Endodermal cell (in vitro differentiated cells): ENCODE measurements around the gene GAL3ST2. TPM values are rescaled to one million over a fixed set of nuclear protein-coding genes. Genes with fewer than 3 reads are reported as not detected.

ENCODE experiments used
- DNase-seq: peaks from one replicate; pipeline ENCODE4 v3.0.0-alpha.2; 2017
- H3K27ac ChIP-seq: 2 replicates; pipeline ENCODE4 v1.5.1; 2013; ENCODE audit warnings: mild to moderate bottlenecking, low read depth, low read length, moderate library complexity
- H3K27me3 ChIP-seq: 2 replicates; pipeline ENCODE4 v1.6.1; 2013; ENCODE audit warnings: mild to moderate bottlenecking, low read length, moderate library complexity; ENCODE audit not compliant: insufficient read depth, control insufficient read depth, poor library complexity, severe bottlenecking
- H3K36me3 ChIP-seq: 2 replicates; pipeline ENCODE4 v1.7.0; 2013; ENCODE audit warnings: mild to moderate bottlenecking, low read length, moderate library complexity; ENCODE audit not compliant: control insufficient read depth, insufficient read depth
- H3K4me1 ChIP-seq: one replicate; pipeline ENCODE4 v1.7.0; 2013; ENCODE audit warnings: low read length; ENCODE audit not compliant: control insufficient read depth, insufficient read depth
- H3K4me3 ChIP-seq: 2 replicates; pipeline ENCODE4 v1.5.1; 2013; ENCODE audit warnings: mild to moderate bottlenecking, low read length, moderate library complexity
- H3K9ac ChIP-seq: 2 replicates; pipeline ENCODE4 v1.6.1; 2013; ENCODE audit warnings: mild to moderate bottlenecking, low read length, moderate library complexity; ENCODE audit not compliant: poor library complexity, severe bottlenecking; ENCODE audit errors: extremely low read depth
- H3K9me3 ChIP-seq: 2 replicates; pipeline ENCODE4 v1.6.1; 2013; ENCODE audit warnings: mild to moderate bottlenecking, low read length, moderate library complexity; ENCODE audit not compliant: control insufficient read depth
- H3K27ac Mint-ChIP-seq: 2 replicates; pipeline ENCODE4 v1.8.0; 2020; ENCODE audit warnings: mixed read lengths
- H3K27me3 Mint-ChIP-seq: 2 replicates; pipeline ENCODE4 v1.8.0; 2021; ENCODE audit warnings: mild to moderate bottlenecking, mixed read lengths; ENCODE audit not compliant: insufficient read depth
- H3K36me3 Mint-ChIP-seq: 2 replicates; pipeline ENCODE4 v1.8.0; 2020; ENCODE audit warnings: low read depth, mixed read lengths
- H3K4me1 Mint-ChIP-seq: 2 replicates; pipeline ENCODE4 v1.8.0; 2020; ENCODE audit warnings: mixed read lengths
- H3K4me3 Mint-ChIP-seq: 2 replicates; pipeline ENCODE4 v1.8.0; 2020; ENCODE audit warnings: mild to moderate bottlenecking, moderate library complexity, mixed read lengths
- H3K9me3 Mint-ChIP-seq: 2 replicates; pipeline ENCODE4 v1.8.0; 2020; ENCODE audit warnings: mild to moderate bottlenecking, mixed read lengths
- WGBS, 2 experiments: methylation state at CpG; one replicate each; pipeline versions ENCODE4 v1.1.5 to v1.1.7; 2013; ENCODE audit warnings: missing lambda C conversion rate in 2 of 2, mixed read lengths in 1 of 2; ENCODE audit not compliant: insufficient coverage in 1 of 2, insufficient read length in 1 of 2; 5-methylcytosine and 5-hydroxymethylcytosine counted together
- total RNA-seq, 2 donors: library from RNA; stranded (reverse); fragmentation: NEBNext Ultra II Directional in 1 of 2; extraction: Animal tissue kit (Norgen Biotek cat#: 25700) in 1 of 2; gene quantifications; 2 replicates in 1 of 2; 3 replicates in 1 of 2; pipeline ENCODE4 v1.2.1, GENCODE V29; 2021
- TF ChIP-seq, protein P1 (sequence below): fragments of 200-600 bp; sonication (generic); conservative IDR thresholded peaks from 2 replicates; pipeline ENCODE4 v1.5.0; 2021; ENCODE audit warnings: antibody characterized with exemption, mild to moderate bottlenecking

The GAL3ST2 gene
- total RNA-seq, 2 donors from 2014 or later, result 0.57 to 0.91 TPM

DNA sequence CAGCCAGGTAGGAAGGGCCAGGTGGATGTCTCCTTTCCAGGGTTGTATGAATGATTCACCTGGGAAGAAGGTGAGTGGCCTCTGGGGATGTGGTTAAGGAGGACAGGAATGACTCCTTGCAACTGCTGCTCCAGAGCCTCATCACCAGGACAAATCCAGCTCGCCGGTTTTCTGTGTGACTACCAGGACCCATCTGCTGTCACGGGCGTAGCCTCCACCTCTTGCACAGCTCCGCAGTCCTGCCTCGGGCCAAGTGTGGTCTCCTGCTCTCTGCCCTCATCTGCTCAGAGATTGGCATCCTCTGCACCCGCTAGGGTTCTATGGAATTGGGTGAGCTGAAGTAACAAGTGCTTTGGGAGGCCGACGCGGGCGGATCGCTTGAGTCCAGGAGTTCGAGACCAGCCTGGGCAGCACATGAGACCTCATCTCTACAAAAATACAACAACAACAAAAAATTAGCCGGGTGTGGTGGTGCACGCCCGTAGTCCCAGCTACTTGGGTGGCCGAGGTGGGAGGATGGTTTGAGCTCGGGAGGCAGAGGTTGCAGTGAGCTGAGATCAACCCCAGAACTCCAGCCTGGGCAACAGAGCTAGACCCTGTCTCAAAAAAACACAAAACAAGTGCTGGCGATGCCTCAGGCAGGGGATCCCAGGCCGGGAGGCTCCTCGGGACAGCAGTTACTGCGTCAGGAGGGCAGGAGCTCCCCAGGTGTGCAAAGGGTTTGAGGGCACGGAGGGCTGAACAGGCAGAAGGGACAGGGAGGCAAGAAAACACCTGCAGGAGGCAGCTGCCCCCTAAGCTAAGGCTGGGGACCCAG lies 43.0 kb upstream of the GAL3ST2 start:
- H3K4me3 ChIP-seq, result peak overlapping the region; percentile 34
- Mint-ChIP-seq H3K27ac (no peak overlapping the region), H3K4me3 (peak overlapping the region; percentile 71), H3K27me3 (peaks cover 9% of the 10 kb centered on the region), H3K9me3 (no peaks in the 10 kb centered on the region), H3K4me1 (no peaks in the 10 kb centered on the region), H3K36me3 (peaks cover 6% of the 10 kb centered on the region)
- H3K27ac ChIP-seq, result no peak overlapping the region
- no peaks in the 10 kb centered on the region for H3K27me3 ChIP-seq
- H3K9me3 ChIP-seq, result no peaks in the 10 kb centered on the region
- no peaks in the 10 kb centered on the region for H3K4me1 ChIP-seq
- no peak for DNase-seq
- TF ChIP-seq, protein P1, sequence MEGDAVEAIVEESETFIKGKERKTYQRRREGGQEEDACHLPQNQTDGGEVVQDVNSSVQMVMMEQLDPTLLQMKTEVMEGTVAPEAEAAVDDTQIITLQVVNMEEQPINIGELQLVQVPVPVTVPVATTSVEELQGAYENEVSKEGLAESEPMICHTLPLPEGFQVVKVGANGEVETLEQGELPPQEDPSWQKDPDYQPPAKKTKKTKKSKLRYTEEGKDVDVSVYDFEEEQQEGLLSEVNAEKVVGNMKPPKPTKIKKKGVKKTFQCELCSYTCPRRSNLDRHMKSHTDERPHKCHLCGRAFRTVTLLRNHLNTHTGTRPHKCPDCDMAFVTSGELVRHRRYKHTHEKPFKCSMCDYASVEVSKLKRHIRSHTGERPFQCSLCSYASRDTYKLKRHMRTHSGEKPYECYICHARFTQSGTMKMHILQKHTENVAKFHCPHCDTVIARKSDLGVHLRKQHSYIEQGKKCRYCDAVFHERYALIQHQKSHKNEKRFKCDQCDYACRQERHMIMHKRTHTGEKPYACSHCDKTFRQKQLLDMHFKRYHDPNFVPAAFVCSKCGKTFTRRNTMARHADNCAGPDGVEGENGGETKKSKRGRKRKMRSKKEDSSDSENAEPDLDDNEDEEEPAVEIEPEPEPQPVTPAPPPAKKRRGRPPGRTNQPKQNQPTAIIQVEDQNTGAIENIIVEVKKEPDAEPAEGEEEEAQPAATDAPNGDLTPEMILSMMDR, result no peak
- WGBS, 2 experiments, result 92 to 95% methylated on average over 10 to 23 of the region's 23 CpGs
- H3K9ac ChIP-seq, result no peak overlapping the region
- H3K36me3 ChIP-seq, result no peaks in the 10 kb centered on the region

DNA sequence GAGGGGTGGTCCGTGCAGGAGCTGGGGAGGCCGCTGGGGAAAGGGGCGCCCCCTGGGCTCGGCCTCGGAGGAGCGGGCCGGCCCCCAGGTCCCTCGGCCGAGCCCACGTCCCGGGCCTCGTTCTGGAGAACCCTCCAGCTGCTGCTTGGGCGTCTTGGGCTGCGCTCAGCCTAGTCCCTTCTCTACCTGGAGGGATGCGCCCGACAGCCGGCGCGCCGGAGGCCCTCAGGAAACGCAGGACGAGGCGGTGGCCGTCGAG lies 42.5 kb upstream of the GAL3ST2 start:
- TF ChIP-seq, protein P1, result peak; percentile 30
- peaks cover 9% of the 10 kb centered on the region for H3K27me3 Mint-ChIP-seq
- H3K4me1 Mint-ChIP-seq, result no peaks in the 10 kb centered on the region
- no peaks in the 10 kb centered on the region for H3K27me3 ChIP-seq
- peak overlapping the region; percentile 71 for H3K4me3 Mint-ChIP-seq
- peak overlapping the region; percentile 34 for H3K4me3 ChIP-seq
- no peak for DNase-seq
- H3K9me3 ChIP-seq, result no peaks in the 10 kb centered on the region
- no peak overlapping the region for H3K27ac ChIP-seq
- H3K9ac ChIP-seq, result no peak overlapping the region
- H3K36me3 Mint-ChIP-seq, result peaks cover 6% of the 10 kb centered on the region
- no peaks in the 10 kb centered on the region for H3K36me3 ChIP-seq
- H3K27ac Mint-ChIP-seq, result no peak overlapping the region
- no peaks in the 10 kb centered on the region for H3K4me1 ChIP-seq
- WGBS, 2 experiments, result 9 to 16% methylated on average over 7 to 25 of the region's 25 CpGs
- H3K9me3 Mint-ChIP-seq, result no peaks in the 10 kb centered on the region

DNA sequence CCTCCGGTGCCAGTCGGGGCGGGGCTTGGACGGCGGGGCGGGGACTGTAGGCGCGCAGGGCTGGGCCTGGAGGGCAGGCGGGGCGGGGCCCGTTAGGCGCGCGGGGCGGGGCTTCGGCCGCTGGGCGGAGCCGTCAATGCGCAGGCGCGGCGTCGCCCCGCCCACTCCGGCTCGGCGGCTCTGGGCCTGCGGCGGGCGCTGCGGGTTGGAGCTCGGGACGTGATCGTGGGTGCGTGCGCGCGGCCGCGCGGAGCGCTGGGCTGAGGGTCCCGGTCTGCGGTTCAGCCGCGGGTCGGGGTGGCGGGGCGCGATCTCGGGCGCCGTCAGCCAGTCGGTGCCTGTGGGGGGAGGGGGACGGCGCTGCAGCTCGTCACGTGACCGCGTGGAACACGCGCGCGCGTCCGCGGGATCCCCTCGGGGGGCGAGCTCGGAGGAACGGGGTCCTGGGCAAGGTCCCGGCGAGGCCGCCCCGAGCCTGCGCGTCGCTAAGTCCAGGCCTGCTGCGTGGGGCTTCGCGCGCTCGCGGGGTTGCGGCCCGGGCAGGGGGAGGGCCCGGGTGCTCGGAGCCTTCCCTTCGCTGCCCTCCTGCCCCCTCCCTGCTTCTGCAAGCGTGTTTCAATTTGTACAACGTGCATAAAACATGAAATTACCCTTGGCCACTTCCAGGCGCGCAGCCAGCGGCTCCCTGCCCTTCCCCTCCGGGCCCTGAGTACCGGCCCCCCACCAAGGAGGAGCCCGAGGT lies 42.0 kb upstream of the GAL3ST2 start, which contains the start of gene D2HGDH:
TSS of gene D2HGDH (plus strand) at position 164 of the 742 bp plus-strand sequence. CDS start 595 bp downstream, outside the sequence.
- H3K27ac ChIP-seq, result peak within 1 kb of the TSS; percentile 24

More for the DNA sequence above, 42.0 kb upstream of the GAL3ST2 start, which contains the start of gene D2HGDH:
- Mint-ChIP-seq H3K36me3 (peaks cover 6% of the 10 kb centered on the region), H3K27me3 (peaks cover 9% of the 10 kb centered on the region), H3K4me1 (no peaks in the 10 kb centered on the region), H3K4me3 (peak within 1 kb of the TSS; percentile 71), H3K9me3 (no peaks in the 10 kb centered on the region), H3K27ac (no peak within 1 kb of the TSS)
- DNase-seq, result peak; percentile 98
- TF ChIP-seq, protein P1, result no peak
- Histone ChIP-seq H3K9me3 (no peaks in the 10 kb centered on the region), H3K4me1 (no peaks in the 10 kb centered on the region), H3K9ac (peak within 1 kb of the TSS; percentile 78), H3K27me3 (no peaks in the 10 kb centered on the region), H3K36me3 (no peaks in the 10 kb centered on the region), H3K4me3 (peak within 1 kb of the TSS; percentile 83)
- WGBS, 2 experiments, result 0% methylated on average over 28 to 98 of the region's 98 CpGs
